Measurements from ENCODE around the gene DAZL.
"Not testable (repeated sequence)": the region's sequence is repeated elsewhere in the genome, so short reads cannot be mapped to it uniquely, and the experiment has no call there.

Gene DAZL

GRCh38 chr3:16604887-16605602 lies at the start of gene DAZL:
TSS of gene DAZL (minus strand) at chr3:16605423. CDS start at chr3:16605205, 218 bp downstream.
- DNase-seq (ENCODE audit: low read depth, low spot score): no peak
- H3K27ac ChIP-seq: no peak within 1 kb of the TSS

- no peak for DNase-seq (ENCODE audit: low read depth, low spot score)
- H3K27ac ChIP-seq: no peak overlapping the region
Observed at GRCh38 chr3:16654976-16655375, 49.8 kb upstream of the DAZL start.

- no peak for DNase-seq (ENCODE audit: low read depth, low spot score)
- H3K27ac ChIP-seq: no peak overlapping the region
Observed at GRCh38 chr3:16653712-16654111, 48.5 kb upstream of the DAZL start.

- no peak overlapping the region for H3K27ac ChIP-seq
- DNase-seq (ENCODE audit: low read depth, low spot score): no peak
Observed at GRCh38 chr3:16647668-16648067, 42.4 kb upstream of the DAZL start.

GRCh38 chr3:16639806-16640205 lies 34.6 kb upstream of the DAZL start:
- no peak overlapping the region for H3K27ac ChIP-seq
- DNase-seq (ENCODE audit: low read depth, low spot score): no peak

- H3K27ac ChIP-seq: no peak overlapping the region
- DNase-seq (ENCODE audit: low read depth, low spot score): no peak
Observed at GRCh38 chr3:16633948-16634347, 28.7 kb upstream of the DAZL start.

GRCh38 chr3:16632395-16632794 lies 27.2 kb upstream of the DAZL start:
- no peak for DNase-seq (ENCODE audit: low read depth, low spot score)
- no peak overlapping the region for H3K27ac ChIP-seq

GRCh38 chr3:16618721-16619120 lies 13.5 kb upstream of the DAZL start:
- no peak for DNase-seq (ENCODE audit: low read depth, low spot score)
- H3K27ac ChIP-seq: no peak overlapping the region

GRCh38 chr3:16617155-16617554 lies 11.9 kb upstream of the DAZL start:
- DNase-seq (ENCODE audit: low read depth, low spot score); H3K27ac ChIP-seq: not testable (repeated sequence)

- DNase-seq (ENCODE audit: low read depth, low spot score): no peak
- no peak overlapping the region for H3K27ac ChIP-seq
Observed at GRCh38 chr3:16616083-16616482, 10.9 kb upstream of the DAZL start.

GRCh38 chr3:16614033-16615031 lies 9.1 kb upstream of the DAZL start:
- H3K27ac ChIP-seq: no peak overlapping the region
- DNase-seq (ENCODE audit: low read depth, low spot score): no peak

- no peak for DNase-seq (ENCODE audit: low read depth, low spot score)
- H3K27ac ChIP-seq: no peak overlapping the region
Observed at GRCh38 chr3:16609927-16610580, 4.8 kb upstream of the DAZL start.

- no peak for DNase-seq (ENCODE audit: low read depth, low spot score)
- no peak overlapping the region for H3K27ac ChIP-seq
Observed at GRCh38 chr3:16608816-16609215, 3.6 kb upstream of the DAZL start.

- no peak for DNase-seq (ENCODE audit: low read depth, low spot score)
- no peak overlapping the region for H3K27ac ChIP-seq
Observed at GRCh38 chr3:16607718-16608117, 2.5 kb upstream of the DAZL start.

GRCh38 chr3:16606398-16606797 lies 1.2 kb upstream of the DAZL start:
- DNase-seq (ENCODE audit: low read depth, low spot score): no peak
- no peak overlapping the region for H3K27ac ChIP-seq

GRCh38 chr3:16605966-16606365 lies 743 bp upstream of the DAZL start:
- no peak overlapping the region for H3K27ac ChIP-seq
- DNase-seq (ENCODE audit: low read depth, low spot score): no peak

GRCh38 chr3:16604433-16604832 lies 790 bp downstream of the DAZL start:
- H3K27ac ChIP-seq: no peak overlapping the region
- DNase-seq (ENCODE audit: low read depth, low spot score): no peak

GRCh38 chr3:16601537-16602005 lies 3.7 kb downstream of the DAZL start:
- H3K27ac ChIP-seq: no peak overlapping the region
- DNase-seq (ENCODE audit: low read depth, low spot score): no peak

- peak; percentile 43 for DNase-seq (ENCODE audit: low read depth, low spot score)
- H3K27ac ChIP-seq: no peak overlapping the region
Observed at GRCh38 chr3:16600780-16601536, 4.3 kb downstream of the DAZL start.

GRCh38 chr3:16599694-16600093 lies 5.5 kb downstream of the DAZL start:
- DNase-seq (ENCODE audit: low read depth, low spot score): no peak
- no peak overlapping the region for H3K27ac ChIP-seq
